HL-60 (cell line): ENCODE results near the gene SPRYD3.
"Not testable (repeated sequence)": the region's sequence is repeated elsewhere in the genome, so short reads cannot be mapped to it uniquely, and the experiment has no call there.

Experiments used
- DNase-seq, 2 experiments: peaks; one replicate each; pipeline ENCODE4 v3.0.0-alpha.2; 2010 to 2020; ENCODE audit warnings: low read depth in 1 of 2, low spot score in 1 of 2
- H3K27ac ChIP-seq: fragments of 250-450 bp; sonication (Bioruptor Pico); replicated peaks from 2 replicates; pipeline ENCODE4 v1.5.1; 2020; ENCODE audit warnings: mild to moderate bottlenecking, moderate library complexity
- H3K27me3 ChIP-seq: fragments of 250-450 bp; sonication (Bioruptor Pico); 2 replicates; pipeline ENCODE4 v1.5.1; 2021; ENCODE audit warnings: mild to moderate bottlenecking, moderate library complexity; ENCODE audit not compliant: insufficient read depth, poor library complexity, severe bottlenecking
- H3K4me3 ChIP-seq: replicated peaks from 2 replicates; pipeline ENCODE4 v1.5.1; 2011; ENCODE audit warnings: mild to moderate bottlenecking, control low read depth, low read length; ENCODE audit not compliant: insufficient read depth
- GABPA ChIP-seq: IDR thresholded peaks from 2 replicates; pipeline ENCODE4 v1.6.1; 2012; ENCODE audit warnings: low read depth
- POLR2AphosphoS5 ChIP-seq: IDR thresholded peaks from 2 replicates; pipeline ENCODE4 v1.6.1; 2012; ENCODE audit warnings: low read depth
- SPI1 ChIP-seq: IDR thresholded peaks from 2 replicates; pipeline ENCODE4 v1.6.1; 2012; ENCODE audit warnings: low read depth, mild to moderate bottlenecking, borderline replicate concordance
- TF ChIP-seq, protein P1 (sequence below): IDR thresholded peaks from one replicate; pipeline ENCODE4 v1.5.1; 2011; ENCODE audit warnings: low read length, control low read depth, inconsistent platforms; ENCODE audit not compliant: insufficient read depth
- TF ChIP-seq, protein P2 (sequence below): IDR thresholded peaks from 2 replicates; pipeline ENCODE4 v1.6.1; 2012; ENCODE audit warnings: low read depth; ENCODE audit not compliant: insufficient replicate concordance

Gene SPRYD3

DNA sequence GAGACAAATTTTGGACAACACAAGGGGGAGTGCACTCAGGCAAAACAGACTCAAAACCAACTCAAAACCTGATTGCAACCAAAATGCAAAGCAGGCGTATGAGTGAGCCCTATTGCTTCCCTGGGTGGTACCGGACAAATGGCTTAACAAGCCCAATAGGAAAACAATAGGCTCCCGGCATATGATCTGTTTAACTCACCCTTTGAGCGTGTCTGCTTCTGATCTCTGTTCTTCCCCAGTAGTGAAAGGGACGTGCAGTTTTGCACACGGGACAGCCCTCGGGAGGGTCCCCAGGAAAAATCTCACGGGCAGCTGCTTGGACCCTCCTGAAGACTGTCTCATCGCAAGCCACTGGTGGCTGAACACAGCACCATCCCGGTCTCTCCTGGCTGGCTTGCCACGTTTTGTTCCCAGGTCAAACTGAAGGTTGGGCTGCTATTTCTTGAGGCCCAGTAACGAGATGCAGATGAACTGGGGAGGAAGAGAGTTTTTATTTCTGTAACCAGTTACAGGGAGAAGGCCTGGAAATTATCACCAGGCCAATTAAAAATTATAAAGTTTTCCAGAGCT is 34.0 kb upstream of the SPRYD3 start:
- no peak for TF ChIP-seq POLR2AphosphoS5
- no peaks in the 10 kb centered on the region for H3K27me3 ChIP-seq
- no peak overlapping the region for H3K4me3 ChIP-seq
- no peak overlapping the region; the same call in 1 of the 2 replicates for H3K27ac ChIP-seq
- DNase-seq = no peak

DNA sequence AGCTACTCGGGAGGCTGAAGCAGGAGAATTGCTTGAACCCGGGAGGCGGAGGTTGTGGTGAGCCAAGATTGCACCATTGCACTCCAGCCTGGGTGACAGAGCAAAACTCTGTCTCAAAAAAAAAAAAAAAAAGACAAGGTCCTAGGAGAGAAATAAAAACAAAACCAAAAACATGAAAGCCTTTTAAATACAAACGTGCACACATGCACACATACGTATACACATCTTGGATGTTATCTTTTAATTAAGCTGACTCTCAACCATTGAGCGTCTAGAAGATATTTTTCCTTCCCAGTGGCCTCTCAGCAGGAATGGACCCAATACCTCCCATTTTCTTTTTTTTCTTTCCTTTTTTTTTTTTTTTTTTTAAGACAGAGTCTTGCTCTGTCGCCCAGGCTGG is 33.2 kb upstream of the SPRYD3 start:
- H3K4me3 ChIP-seq, H3K27me3 ChIP-seq: not testable (repeated sequence)
- peak in 1 of 2 experiments; percentile 52 for DNase-seq
- H3K27ac ChIP-seq = peak overlapping the region; percentile 51

DNA sequence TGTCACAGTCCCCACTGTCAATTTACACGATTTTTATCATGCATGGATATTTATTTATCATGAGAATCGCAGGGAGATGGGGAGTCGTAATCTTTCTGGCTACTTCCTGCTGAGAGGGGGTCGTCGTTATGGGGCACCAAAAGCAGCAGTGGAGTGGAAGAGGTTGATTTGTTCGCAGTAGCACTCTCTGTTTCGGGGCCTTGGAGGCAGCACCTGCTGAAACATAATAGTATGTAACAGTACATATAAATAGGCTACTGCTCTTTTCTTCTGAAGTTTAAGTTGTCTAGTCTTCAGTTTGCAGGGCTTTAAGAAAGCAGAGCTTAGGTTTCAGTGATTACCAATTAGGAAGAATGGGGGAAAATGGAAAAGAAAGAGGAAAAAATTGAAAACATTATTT is 27.9 kb upstream of the SPRYD3 start:
- H3K27ac ChIP-seq = no peak overlapping the region
- no peaks in the 10 kb centered on the region for H3K27me3 ChIP-seq
- H3K4me3 ChIP-seq = no peak overlapping the region
- DNase-seq = no peak
- TF ChIP-seq GABPA (no peak), POLR2AphosphoS5 (no peak), SPI1 (no peak)
- TF ChIP-seq, protein P1, sequence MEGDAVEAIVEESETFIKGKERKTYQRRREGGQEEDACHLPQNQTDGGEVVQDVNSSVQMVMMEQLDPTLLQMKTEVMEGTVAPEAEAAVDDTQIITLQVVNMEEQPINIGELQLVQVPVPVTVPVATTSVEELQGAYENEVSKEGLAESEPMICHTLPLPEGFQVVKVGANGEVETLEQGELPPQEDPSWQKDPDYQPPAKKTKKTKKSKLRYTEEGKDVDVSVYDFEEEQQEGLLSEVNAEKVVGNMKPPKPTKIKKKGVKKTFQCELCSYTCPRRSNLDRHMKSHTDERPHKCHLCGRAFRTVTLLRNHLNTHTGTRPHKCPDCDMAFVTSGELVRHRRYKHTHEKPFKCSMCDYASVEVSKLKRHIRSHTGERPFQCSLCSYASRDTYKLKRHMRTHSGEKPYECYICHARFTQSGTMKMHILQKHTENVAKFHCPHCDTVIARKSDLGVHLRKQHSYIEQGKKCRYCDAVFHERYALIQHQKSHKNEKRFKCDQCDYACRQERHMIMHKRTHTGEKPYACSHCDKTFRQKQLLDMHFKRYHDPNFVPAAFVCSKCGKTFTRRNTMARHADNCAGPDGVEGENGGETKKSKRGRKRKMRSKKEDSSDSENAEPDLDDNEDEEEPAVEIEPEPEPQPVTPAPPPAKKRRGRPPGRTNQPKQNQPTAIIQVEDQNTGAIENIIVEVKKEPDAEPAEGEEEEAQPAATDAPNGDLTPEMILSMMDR = no peak
- TF ChIP-seq, protein P2, sequence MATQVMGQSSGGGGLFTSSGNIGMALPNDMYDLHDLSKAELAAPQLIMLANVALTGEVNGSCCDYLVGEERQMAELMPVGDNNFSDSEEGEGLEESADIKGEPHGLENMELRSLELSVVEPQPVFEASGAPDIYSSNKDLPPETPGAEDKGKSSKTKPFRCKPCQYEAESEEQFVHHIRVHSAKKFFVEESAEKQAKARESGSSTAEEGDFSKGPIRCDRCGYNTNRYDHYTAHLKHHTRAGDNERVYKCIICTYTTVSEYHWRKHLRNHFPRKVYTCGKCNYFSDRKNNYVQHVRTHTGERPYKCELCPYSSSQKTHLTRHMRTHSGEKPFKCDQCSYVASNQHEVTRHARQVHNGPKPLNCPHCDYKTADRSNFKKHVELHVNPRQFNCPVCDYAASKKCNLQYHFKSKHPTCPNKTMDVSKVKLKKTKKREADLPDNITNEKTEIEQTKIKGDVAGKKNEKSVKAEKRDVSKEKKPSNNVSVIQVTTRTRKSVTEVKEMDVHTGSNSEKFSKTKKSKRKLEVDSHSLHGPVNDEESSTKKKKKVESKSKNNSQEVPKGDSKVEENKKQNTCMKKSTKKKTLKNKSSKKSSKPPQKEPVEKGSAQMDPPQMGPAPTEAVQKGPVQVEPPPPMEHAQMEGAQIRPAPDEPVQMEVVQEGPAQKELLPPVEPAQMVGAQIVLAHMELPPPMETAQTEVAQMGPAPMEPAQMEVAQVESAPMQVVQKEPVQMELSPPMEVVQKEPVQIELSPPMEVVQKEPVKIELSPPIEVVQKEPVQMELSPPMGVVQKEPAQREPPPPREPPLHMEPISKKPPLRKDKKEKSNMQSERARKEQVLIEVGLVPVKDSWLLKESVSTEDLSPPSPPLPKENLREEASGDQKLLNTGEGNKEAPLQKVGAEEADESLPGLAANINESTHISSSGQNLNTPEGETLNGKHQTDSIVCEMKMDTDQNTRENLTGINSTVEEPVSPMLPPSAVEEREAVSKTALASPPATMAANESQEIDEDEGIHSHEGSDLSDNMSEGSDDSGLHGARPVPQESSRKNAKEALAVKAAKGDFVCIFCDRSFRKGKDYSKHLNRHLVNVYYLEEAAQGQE = no peak

DNA sequence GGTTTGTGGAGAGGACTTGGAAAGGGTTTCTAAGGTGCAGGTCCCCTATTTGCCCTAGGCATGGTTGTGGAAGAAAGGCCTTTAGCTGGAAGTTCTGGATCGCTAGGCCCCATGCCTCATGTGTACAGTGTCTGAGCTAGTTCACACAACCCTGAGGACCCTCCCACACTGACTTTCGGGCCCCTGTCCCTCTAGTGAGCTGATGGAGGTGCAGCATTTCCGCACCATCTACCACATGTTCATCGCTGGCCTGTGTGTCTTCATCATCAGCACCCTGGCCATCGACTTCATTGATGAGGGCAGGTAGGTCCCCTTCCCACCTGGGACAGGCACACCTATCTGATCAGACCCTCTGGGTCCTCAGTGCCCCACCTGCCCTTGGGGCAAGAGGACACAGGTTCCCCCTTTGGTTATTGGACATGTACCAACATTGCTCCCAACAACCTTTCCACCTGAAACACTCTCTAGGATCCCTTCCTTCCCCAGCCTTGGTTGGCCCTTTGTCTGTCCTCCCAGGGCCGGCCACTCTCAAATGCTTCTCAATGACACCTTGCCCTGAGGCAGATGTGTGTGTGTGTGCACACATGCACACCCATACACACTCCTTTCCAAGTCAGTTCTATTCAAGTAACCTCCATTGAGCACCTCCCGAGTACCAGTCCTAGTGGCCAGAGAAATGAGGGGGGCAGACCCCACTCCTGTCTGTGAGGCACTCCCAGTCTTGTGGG is 26.7 kb upstream of the SPRYD3 start:
- Histone ChIP-seq H3K4me3 (no peak overlapping the region), H3K27me3 (no peaks in the 10 kb centered on the region), H3K27ac (no peak overlapping the region)
- no peak for DNase-seq
- TF ChIP-seq, protein P1 = no peak
- TF ChIP-seq GABPA = no peak
- TF ChIP-seq, protein P2 = no peak
- no peak for TF ChIP-seq POLR2AphosphoS5
- no peak for TF ChIP-seq SPI1

DNA sequence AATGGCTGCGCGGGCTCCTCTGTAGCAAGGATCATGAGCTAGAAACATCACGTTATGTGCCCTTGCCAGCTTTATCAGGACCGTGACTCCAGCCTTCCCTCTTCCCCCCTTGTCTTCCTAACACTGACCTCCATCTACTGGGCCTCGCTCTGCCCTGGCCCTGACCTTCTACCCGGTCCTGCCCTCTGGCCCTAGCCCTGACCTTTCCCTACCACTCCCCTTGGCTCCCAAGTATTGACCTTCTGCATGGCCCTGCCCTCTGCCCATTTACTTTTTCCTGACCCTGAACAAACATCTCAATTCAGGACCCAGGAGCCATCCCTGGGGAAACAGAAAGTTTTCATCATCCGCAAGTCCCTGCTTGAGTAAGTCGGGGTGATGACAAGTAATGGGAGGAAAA is 26.1 kb upstream of the SPRYD3 start:
- TF ChIP-seq GABPA (no peak), POLR2AphosphoS5 (no peak), SPI1 (no peak)
- TF ChIP-seq, protein P2 = no peak
- TF ChIP-seq, protein P1 = no peak
- Histone ChIP-seq H3K27me3 (no peaks in the 10 kb centered on the region), H3K4me3 (no peak overlapping the region), H3K27ac (no peak overlapping the region)
- DNase-seq = no peak
